Vagina (tissue), 2 donors: Measurements from ENCODE around the gene GALNT12. TPM values are rescaled to one million over a fixed set of nuclear protein-coding genes. Genes with fewer than 3 reads are reported as not detected.

Experiments
- DNase-seq, 2 donors: peaks; one replicate each; pipeline ENCODE4 v3.0.0-alpha.2; 2017; ENCODE audit errors: extremely low spot score in 2 of 2
- H3K27ac ChIP-seq: fragments of 200-600 bp; sonication (generic); one replicate; pipeline ENCODE4 v1.5.1; 2019
- H3K27me3 ChIP-seq: fragments of 200-600 bp; sonication (generic); one replicate; pipeline ENCODE4 v1.5.1; 2019
- H3K36me3 ChIP-seq, 2 donors: fragments of 200-600 bp; sonication (generic); one replicate each; pipeline ENCODE4 v1.5.1; 2017 to 2019
- H3K4me1 ChIP-seq: fragments of 200-600 bp; sonication (generic); one replicate; pipeline ENCODE4 v1.5.1; 2019
- H3K4me3 ChIP-seq, 2 donors: fragments of 200-600 bp; sonication (generic); 1 replicate in 1 of 2; 2 replicates in 1 of 2; pipeline ENCODE4 v1.5.1; 2016 to 2019
- H3K9me3 ChIP-seq: fragments of 200-600 bp; sonication (generic); one replicate; pipeline ENCODE4 v1.5.1; 2019
- POLR2A ChIP-seq, 2 donors: fragments of 450-650 bp; IDR thresholded peaks; one replicate each; pipeline ENCODE4 v1.6.1; 2017; ENCODE audit warnings: antibody characterized with exemption in 2 of 2, mild to moderate bottlenecking in 2 of 2, moderate library complexity in 2 of 2
- POLR2AphosphoS5 ChIP-seq, 2 donors: sonication (generic); formaldehyde crosslinking; IDR thresholded peaks; one replicate each; pipeline ENCODE4 v1.9.0; 2017; ENCODE audit warnings: antibody characterized with exemption in 2 of 2, mild to moderate bottlenecking in 2 of 2, low read depth in 1 of 2; ENCODE audit not compliant: insufficient read depth in 1 of 2
- intact Hi-C: fragments of 100-400 bp; cut with DNase I; formaldehyde crosslinking; loops from one replicate; pipeline ENCODE4 v1.15.1; 2023
- total RNA-seq: library from RNA; depleted of rRNA; stranded (reverse); fragments of >200 nt; gene quantifications from one replicate; pipeline ENCODE4 v1.2.3, GENCODE V29; 2016
- TF ChIP-seq, protein P1 (sequence below), 3 experiments: fragments of 450-650 bp in 2 of 3; fragments of 200-600 bp in 1 of 3; sonication (generic) in 1 of 3; IDR thresholded peaks; one replicate each; pipeline ENCODE4 v1.5.1; 2017 to 2019; ENCODE audit warnings: antibody characterized with exemption in 3 of 3, mild to moderate bottlenecking in 2 of 3, moderate library complexity in 2 of 3

The GALNT12 gene
- total RNA-seq, 1 donor from 2014 or later, result 5.4 TPM

DNA sequence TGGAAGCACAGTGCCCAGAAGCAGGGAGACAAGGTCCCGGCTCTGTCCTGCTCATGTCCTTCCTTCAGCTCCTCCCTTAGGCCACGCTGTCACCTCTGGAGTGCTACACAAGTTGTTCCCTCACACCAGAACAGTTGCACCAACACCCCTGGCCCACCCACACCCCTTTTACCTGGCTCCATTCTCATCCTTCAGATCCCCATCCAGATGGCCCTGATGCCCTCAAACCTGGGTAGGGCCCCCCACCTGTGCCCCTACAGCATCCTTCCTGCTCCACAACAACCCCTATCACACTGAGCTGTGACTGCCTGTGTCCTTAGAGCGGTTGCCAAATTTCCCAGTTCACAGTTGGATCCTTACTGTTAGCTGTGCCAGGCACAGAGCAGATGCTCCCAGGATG lies 40.3 kb upstream of the GALNT12 start:
- no peaks in the 10 kb centered on the region for H3K9me3 ChIP-seq
- no peak overlapping the region for H3K4me3 ChIP-seq
- H3K27ac ChIP-seq, result no peak overlapping the region
- no peaks in the 10 kb centered on the region for H3K27me3 ChIP-seq
- intact Hi-C loops, result no loop called here
- H3K36me3 ChIP-seq, result peaks cover 0 to 21% of the 10 kb centered on the region in 2 donors
- peak; percentile 56 to 58 for DNase-seq
- TF ChIP-seq, protein P1, sequence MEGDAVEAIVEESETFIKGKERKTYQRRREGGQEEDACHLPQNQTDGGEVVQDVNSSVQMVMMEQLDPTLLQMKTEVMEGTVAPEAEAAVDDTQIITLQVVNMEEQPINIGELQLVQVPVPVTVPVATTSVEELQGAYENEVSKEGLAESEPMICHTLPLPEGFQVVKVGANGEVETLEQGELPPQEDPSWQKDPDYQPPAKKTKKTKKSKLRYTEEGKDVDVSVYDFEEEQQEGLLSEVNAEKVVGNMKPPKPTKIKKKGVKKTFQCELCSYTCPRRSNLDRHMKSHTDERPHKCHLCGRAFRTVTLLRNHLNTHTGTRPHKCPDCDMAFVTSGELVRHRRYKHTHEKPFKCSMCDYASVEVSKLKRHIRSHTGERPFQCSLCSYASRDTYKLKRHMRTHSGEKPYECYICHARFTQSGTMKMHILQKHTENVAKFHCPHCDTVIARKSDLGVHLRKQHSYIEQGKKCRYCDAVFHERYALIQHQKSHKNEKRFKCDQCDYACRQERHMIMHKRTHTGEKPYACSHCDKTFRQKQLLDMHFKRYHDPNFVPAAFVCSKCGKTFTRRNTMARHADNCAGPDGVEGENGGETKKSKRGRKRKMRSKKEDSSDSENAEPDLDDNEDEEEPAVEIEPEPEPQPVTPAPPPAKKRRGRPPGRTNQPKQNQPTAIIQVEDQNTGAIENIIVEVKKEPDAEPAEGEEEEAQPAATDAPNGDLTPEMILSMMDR (IDR thresholded peaks at IDR 0.05), result no peak
- TF ChIP-seq POLR2AphosphoS5 (IDR thresholded peaks at IDR 0.05; ENCODE audit: insufficient read depth in 1 of 2, low read depth in 1 of 2) (no peak), POLR2A (IDR thresholded peaks at IDR 0.05) (no peak)
- H3K4me1 ChIP-seq, result no peaks in the 10 kb centered on the region

DNA sequence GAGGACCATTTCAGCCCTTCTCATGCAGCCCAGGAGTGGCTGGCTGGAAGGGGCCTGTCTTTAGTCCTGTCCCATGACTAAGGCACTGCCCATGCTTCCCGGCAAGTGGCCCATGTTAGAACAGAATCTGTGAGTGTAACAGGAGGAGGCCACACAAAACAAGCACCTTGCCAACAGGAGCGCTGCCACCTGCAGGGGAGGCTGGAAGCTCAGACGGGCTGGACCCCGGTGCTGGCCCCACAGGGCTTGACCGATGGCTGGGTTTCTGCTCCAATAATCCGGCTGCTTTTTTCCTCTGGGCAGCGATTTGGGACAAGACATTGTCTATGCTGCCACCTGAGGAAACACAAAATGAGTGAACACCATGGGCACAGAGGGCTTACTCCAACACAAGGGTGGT lies 39.6 kb upstream of the GALNT12 start:
- DNase-seq, result peak in 1 of 2 donors; percentile 22
- H3K27me3 ChIP-seq, result no peaks in the 10 kb centered on the region
- no peaks in the 10 kb centered on the region for H3K9me3 ChIP-seq
- no peak overlapping the region for H3K27ac ChIP-seq
- H3K36me3 ChIP-seq, result peaks cover 0 to 28% of the 10 kb centered on the region in 2 donors
- intact Hi-C loops, result no loop called here
- no peak overlapping the region for H3K4me3 ChIP-seq
- TF ChIP-seq, protein P1 (IDR thresholded peaks at IDR 0.05), result no peak
- TF ChIP-seq POLR2A (IDR thresholded peaks at IDR 0.05) (no peak), POLR2AphosphoS5 (IDR thresholded peaks at IDR 0.05; ENCODE audit: insufficient read depth in 1 of 2, low read depth in 1 of 2) (no peak)
- no peaks in the 10 kb centered on the region for H3K4me1 ChIP-seq

DNA sequence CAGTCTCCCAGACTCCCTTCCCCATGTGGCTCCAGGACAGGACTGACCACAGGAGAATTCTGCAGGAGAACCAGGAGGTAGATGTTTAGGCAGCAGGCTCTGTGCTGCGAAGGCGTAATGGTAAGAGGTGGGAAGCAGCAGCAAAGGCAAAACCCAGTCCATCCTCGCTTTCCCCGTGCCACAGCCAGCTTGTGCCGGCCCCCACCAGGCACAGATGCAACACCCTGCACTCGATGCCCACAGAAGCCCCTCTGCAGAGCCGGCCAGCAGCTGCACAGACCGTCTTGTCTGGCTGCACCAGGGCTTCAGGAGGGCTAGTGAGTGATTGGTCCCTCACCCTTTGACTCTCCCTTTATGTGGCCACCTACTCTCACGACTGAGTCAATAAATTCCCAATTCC lies 39.1 kb upstream of the GALNT12 start:
- H3K4me1 ChIP-seq, result no peaks in the 10 kb centered on the region
- no peaks in the 10 kb centered on the region for H3K9me3 ChIP-seq
- no peak overlapping the region for H3K27ac ChIP-seq
- no peaks in the 10 kb centered on the region for H3K27me3 ChIP-seq
- peak in 1 of 2 donors; percentile 93 for DNase-seq
- intact Hi-C loops, result no loop called here
- TF ChIP-seq POLR2AphosphoS5 (IDR thresholded peaks at IDR 0.05; ENCODE audit: insufficient read depth in 1 of 2, low read depth in 1 of 2) (no peak), POLR2A (IDR thresholded peaks at IDR 0.05) (no peak)
- TF ChIP-seq, protein P1 (IDR thresholded peaks at IDR 0.05), result no peak
- peaks cover 0 to 32% of the 10 kb centered on the region in 2 donors for H3K36me3 ChIP-seq
- no peak overlapping the region for H3K4me3 ChIP-seq

DNA sequence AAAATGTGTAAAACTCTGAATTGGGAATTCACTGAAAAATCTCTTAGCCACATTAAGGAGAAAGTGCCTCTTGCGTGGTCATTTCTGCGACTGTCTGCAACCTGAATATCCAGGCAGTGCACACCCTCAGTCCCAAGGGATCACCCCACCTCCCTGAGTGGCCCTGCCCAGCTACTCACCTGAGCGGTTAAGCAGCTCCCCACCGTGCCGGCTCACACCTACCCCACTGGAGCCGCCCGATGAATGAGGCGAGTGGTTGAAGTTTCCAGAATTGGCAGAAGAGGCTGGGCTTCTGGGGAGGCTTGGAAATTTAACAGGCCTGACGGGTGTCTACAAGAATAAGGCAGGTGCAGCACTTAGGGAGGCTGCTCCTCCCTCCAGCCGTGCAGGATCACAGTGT lies 36.8 kb upstream of the GALNT12 start:
- H3K4me3 ChIP-seq, result no peak overlapping the region
- H3K36me3 ChIP-seq, result peaks cover 0 to 41% of the 10 kb centered on the region in 2 donors
- intact Hi-C loops, result no loop called here
- DNase-seq, result peak in 1 of 2 donors; percentile 80
- H3K27ac ChIP-seq, result no peak overlapping the region
- no peaks in the 10 kb centered on the region for H3K9me3 ChIP-seq
- TF ChIP-seq, protein P1 (IDR thresholded peaks at IDR 0.05), result no peak
- TF ChIP-seq POLR2AphosphoS5 (IDR thresholded peaks at IDR 0.05; ENCODE audit: insufficient read depth in 1 of 2, low read depth in 1 of 2) (no peak), POLR2A (IDR thresholded peaks at IDR 0.05) (no peak)
- H3K4me1 ChIP-seq, result no peaks in the 10 kb centered on the region
- H3K27me3 ChIP-seq, result no peaks in the 10 kb centered on the region

DNA sequence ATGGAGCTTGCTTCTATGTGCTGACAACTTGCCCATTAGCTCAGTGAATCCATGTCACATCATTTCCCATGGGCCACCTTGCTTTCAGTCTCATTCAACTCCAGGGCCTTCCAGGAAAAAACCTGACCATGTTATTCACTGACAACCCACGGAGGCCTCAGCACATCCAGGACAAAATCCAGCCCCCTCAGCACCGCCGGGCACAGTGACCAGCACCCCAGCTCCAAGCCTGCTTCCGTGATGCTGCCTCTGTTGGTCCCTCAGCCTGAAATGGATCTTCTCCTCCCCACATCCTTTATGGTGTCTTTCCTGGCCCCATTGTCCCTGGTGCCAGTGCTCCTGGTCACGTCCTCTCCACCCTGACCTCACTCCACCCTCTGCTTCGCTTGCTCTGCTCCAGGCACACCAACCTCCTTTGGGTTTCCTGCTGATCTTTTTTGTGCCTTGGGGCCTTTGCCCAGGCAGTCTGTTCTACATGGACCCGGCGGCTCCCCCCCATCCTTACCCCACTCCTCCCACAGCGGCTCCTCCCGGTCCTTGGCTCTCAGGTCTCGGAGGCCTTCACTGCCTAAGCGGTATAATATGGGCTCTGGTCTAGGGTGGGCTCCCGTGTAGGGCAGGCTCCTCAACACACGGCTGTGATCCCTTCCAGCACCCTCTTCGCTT lies 36.1 kb upstream of the GALNT12 start:
- Histone ChIP-seq H3K4me3 (no peak overlapping the region), H3K4me1 (no peaks in the 10 kb centered on the region), H3K27me3 (no peaks in the 10 kb centered on the region), H3K27ac (no peak overlapping the region), H3K9me3 (no peaks in the 10 kb centered on the region), H3K36me3 (peaks cover 0 to 41% of the 10 kb centered on the region in 2 donors)
- TF ChIP-seq POLR2A (IDR thresholded peaks at IDR 0.05), result no peak
- TF ChIP-seq, protein P1 (IDR thresholded peaks at IDR 0.05), result no peak
- TF ChIP-seq POLR2AphosphoS5 (IDR thresholded peaks at IDR 0.05; ENCODE audit: insufficient read depth in 1 of 2, low read depth in 1 of 2), result no peak
- intact Hi-C loops, result no loop called here
- peak in 1 of 2 donors; percentile 80 for DNase-seq
